Thoracic aorta (tissue), 2 donors: ENCODE data around the gene PPP3R2. TPM values are rescaled to one million over a fixed set of nuclear protein-coding genes. Genes with fewer than 3 reads are reported as not detected.

ENCODE experiments used
- ATAC-seq: fragments of 150-250 bp; one replicate; pipeline ENCODE4 v1.8.0; 2017; ENCODE audit warnings: low read depth; ENCODE audit not compliant: insufficient number of reproducible peaks, low FRiP score
- DNase-seq: peaks from one replicate; pipeline ENCODE4 v3.0.0-alpha.2; 2020; ENCODE audit warnings: low spot score
- H3K27ac ChIP-seq, 2 donors: fragments of 200-600 bp; sonication (generic); 1 replicate in 1 of 2; 2 replicates in 1 of 2; pipeline ENCODE4 v1.5.1; 2016; ENCODE audit warnings: mild to moderate bottlenecking in 2 of 2, moderate library complexity in 2 of 2
- H3K27me3 ChIP-seq: fragments of 200-600 bp; sonication (generic); replicated peaks from 2 replicates; pipeline ENCODE4 v1.6.0; 2016; ENCODE audit warnings: mild to moderate bottlenecking; ENCODE audit not compliant: insufficient read depth
- H3K36me3 ChIP-seq: fragments of 200-600 bp; sonication (generic); one replicate; pipeline ENCODE4 v1.5.1; 2016
- H3K4me1 ChIP-seq, 2 donors: fragments of 200-600 bp; sonication (generic); 1 replicate in 1 of 2; 2 replicates in 1 of 2; pipeline versions ENCODE4 v1.5.1 to v1.6.0; 2016; ENCODE audit warnings: low read depth in 2 of 2, mild to moderate bottlenecking in 1 of 2; ENCODE audit not compliant: control insufficient read depth in 1 of 2
- H3K4me3 ChIP-seq: fragments of 200-600 bp; sonication (generic); 2 replicates; pipeline ENCODE4 v1.5.1; 2016; ENCODE audit warnings: mild to moderate bottlenecking
- H3K9me3 ChIP-seq: fragments of 200-600 bp; sonication (generic); 2 replicates; pipeline ENCODE4 v1.5.1; 2016
- total RNA-seq, 2 donors: library from RNA; depleted of rRNA; stranded (reverse); fragments of >200 nt; gene quantifications; one replicate each; pipeline versions ENCODE4 v1.1.0 to v1.2.3, GENCODE V29; 2016
- TF ChIP-seq, protein P1 (sequence below): fragments of 200-600 bp; sonication (generic); IDR thresholded peaks from one replicate; pipeline ENCODE4 v1.5.1; 2019; ENCODE audit warnings: antibody characterized with exemption

PPP3R2 gene
- total RNA-seq, 2 donors from 2014 or later, result not detected

DNA sequence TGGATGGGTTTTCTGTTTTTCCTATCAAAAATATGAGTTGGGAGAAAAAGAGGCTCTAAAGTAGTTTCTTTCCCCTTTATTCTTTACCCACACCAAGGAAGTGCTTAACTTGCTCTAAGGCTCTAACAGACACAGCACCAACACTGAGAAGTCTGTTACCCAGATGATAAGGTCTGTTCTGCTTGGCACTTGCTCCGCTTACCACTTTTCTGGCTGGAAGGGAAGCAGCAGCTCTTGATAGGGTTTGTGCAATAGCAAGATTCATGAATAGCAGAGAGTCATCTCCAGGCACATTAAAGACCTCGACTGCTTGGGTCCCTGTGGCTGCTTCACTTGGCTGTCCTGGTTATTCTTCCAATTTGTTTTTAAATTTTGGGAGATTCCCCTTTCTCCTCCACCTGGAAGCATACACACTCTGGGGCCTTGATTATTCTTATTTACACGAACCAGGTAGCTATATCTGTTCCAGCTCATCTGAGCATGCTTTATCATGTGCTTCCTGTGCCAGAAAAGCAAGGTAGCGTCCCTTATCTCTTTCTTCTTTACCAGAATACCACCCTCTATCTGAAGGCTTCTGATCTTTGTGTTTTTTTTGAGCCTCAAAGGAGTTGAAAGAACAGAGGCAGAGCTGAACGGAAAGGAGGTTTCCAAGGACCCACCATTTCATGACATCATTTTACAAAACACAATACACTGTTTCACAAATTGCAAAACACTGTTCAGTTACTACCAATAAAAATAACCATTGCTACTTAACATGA lies 24.8 kb downstream of the PPP3R2 start:
- H3K9me3 ChIP-seq, result no peaks in the 10 kb centered on the region
- ATAC-seq, result no peak
- no peak for DNase-seq
- H3K4me1 ChIP-seq, result no peaks in the 10 kb centered on the region
- H3K4me3 ChIP-seq, result no peak overlapping the region
- no peaks in the 10 kb centered on the region for H3K27me3 ChIP-seq
- peaks cover 4% of the 10 kb centered on the region for H3K36me3 ChIP-seq
- TF ChIP-seq, protein P1, sequence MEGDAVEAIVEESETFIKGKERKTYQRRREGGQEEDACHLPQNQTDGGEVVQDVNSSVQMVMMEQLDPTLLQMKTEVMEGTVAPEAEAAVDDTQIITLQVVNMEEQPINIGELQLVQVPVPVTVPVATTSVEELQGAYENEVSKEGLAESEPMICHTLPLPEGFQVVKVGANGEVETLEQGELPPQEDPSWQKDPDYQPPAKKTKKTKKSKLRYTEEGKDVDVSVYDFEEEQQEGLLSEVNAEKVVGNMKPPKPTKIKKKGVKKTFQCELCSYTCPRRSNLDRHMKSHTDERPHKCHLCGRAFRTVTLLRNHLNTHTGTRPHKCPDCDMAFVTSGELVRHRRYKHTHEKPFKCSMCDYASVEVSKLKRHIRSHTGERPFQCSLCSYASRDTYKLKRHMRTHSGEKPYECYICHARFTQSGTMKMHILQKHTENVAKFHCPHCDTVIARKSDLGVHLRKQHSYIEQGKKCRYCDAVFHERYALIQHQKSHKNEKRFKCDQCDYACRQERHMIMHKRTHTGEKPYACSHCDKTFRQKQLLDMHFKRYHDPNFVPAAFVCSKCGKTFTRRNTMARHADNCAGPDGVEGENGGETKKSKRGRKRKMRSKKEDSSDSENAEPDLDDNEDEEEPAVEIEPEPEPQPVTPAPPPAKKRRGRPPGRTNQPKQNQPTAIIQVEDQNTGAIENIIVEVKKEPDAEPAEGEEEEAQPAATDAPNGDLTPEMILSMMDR, result no peak
- H3K27ac ChIP-seq, result no peak overlapping the region

DNA sequence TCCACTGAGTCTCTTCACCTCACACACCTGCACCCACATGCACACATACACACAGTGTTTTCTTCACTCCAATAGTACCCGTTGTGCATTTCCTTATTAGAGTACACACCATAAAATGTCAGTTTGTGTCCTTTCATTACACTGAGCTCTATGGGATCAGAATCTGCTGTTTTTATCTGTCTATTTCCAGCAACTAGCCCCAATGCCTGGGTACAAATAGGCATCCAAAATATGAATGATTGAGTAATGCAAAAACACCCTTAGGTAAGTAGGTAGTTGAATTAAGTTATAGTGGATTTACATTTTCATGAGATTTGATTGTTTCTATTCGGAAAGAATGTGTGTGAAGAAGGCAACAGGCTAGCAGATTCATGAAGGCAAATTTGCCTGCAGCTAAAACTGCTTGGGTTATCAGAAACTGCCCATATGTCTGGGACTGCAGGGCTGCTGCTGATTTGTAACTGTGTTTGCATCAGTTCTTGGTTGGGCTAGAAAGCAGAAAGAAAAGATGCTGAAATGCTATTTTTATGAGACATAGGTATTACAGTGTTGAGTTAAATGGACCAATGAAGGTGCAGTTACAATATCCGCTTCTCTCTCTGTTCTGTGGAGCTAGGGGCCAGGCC lies 26.9 kb downstream of the PPP3R2 start:
- no peak overlapping the region for H3K4me3 ChIP-seq
- DNase-seq (no peak), ATAC-seq (no peak)
- H3K4me1 ChIP-seq, result no peaks in the 10 kb centered on the region
- H3K27ac ChIP-seq, result no peak overlapping the region
- no peaks in the 10 kb centered on the region for H3K9me3 ChIP-seq
- no peaks in the 10 kb centered on the region for H3K27me3 ChIP-seq
- TF ChIP-seq, protein P1, result no peak
- peaks cover 14% of the 10 kb centered on the region for H3K36me3 ChIP-seq

DNA sequence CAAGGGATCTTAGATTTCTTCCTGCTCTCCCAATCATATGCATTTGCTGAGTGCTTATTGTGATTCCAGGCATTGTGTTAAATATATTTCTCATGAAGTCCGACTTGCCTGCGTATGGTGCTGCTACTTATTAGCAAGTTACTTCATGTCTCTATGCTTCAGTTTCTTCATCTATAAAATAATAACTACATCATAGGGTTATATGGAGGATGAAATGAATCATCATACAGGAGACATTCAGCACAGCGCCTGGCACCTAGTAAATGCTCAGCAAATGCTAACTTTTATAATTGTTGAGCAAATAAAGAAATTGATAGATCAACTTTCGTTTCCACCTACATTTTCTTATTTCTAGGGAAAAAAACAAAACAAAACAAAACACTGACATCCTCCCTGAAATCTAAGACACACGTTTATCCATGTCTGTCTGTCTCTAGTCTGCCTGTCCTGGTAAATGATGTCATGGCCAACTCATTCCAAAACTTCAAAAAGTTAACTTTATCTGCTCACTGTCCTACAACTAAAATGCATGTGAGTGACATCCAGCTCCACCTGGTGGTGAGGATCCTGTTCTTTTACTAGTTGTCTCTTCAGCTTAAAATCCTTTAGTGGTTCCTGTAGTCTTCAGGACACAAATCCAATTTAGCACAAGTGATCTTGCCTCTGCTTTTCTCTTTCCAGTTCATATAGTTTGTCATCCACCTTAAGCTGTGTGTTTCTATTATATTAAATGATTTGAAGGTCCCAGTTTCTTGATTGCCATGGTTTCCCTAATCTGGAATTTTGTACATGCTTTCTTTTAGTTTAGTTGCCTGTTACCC lies 27.7 kb downstream of the PPP3R2 start:
- Histone ChIP-seq H3K4me1 (no peaks in the 10 kb centered on the region), H3K9me3 (no peaks in the 10 kb centered on the region), H3K27ac (no peak overlapping the region), H3K27me3 (no peaks in the 10 kb centered on the region), H3K36me3 (peaks cover 18% of the 10 kb centered on the region), H3K4me3 (no peak overlapping the region)
- TF ChIP-seq, protein P1, result peak; percentile 14
- ATAC-seq, result no peak
- DNase-seq, result no peak

DNA sequence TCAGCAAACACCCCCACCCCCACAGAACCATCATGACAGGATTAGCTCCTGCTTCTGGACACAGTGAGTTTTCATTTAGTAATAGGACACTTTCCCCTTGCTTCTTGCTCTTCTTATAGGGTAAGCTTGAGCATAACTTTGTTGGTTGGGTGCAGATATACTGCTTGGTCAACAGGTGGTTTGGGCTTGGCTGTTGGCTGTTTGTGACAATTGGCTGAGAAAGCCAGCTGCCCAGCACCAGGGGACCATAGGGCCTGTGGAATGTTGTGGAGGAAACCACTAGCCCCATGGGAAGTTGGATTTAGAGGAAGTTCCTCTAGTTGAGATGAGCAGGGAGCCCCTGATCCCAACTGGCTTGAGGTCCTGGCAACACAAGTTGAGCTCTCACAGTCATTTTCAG lies 30.5 kb downstream of the PPP3R2 start:
- H3K4me1 ChIP-seq, result no peaks in the 10 kb centered on the region
- TF ChIP-seq, protein P1, result no peak
- H3K4me3 ChIP-seq, result no peak overlapping the region
- no peak overlapping the region for H3K27ac ChIP-seq
- ATAC-seq, result no peak
- peaks cover 28% of the 10 kb centered on the region for H3K36me3 ChIP-seq
- DNase-seq, result no peak
- no peaks in the 10 kb centered on the region for H3K27me3 ChIP-seq
- H3K9me3 ChIP-seq, result no peaks in the 10 kb centered on the region

DNA sequence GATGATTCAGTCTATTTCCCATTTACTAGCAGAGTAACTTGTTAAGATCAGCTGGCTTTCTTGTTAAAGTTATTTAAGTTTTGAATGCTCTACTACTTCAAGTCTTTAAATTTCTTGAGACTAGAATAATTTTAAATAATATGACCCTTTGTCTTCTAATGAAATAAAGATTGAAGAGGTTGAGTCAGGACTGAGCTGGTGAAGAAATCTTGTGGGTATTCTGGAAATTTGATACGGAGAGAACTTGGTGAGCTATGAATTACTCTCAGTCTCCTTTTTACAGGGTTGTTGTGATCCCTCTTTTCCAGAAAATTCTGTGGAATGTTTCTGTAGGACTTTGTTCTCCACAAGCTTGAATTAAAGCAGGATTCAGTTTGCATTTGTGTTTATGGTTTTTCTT lies 31.8 kb downstream of the PPP3R2 start:
- Histone ChIP-seq H3K27ac (no peak overlapping the region), H3K27me3 (no peaks in the 10 kb centered on the region), H3K4me3 (no peak overlapping the region), H3K9me3 (no peaks in the 10 kb centered on the region), H3K36me3 (peaks cover 36% of the 10 kb centered on the region), H3K4me1 (no peaks in the 10 kb centered on the region)
- TF ChIP-seq, protein P1, result no peak
- DNase-seq, result no peak
- no peak for ATAC-seq
